Measurements from ENCODE around the gene RAB11A. TPM values are rescaled to one million over a fixed set of nuclear protein-coding genes. Genes with fewer than 3 reads are reported as not detected.

The RAB11A gene
- total RNA-seq, 1 donor from 2014 or later = 482 TPM

GRCh38 chr15:65856821-65857455 is 12.4 kb upstream of the RAB11A start:
- H3K27me3 Mint-ChIP-seq (ENCODE audit: insufficient read depth, low read depth) = peaks cover 7% of the 10 kb centered on the region
- H3K9me3 ChIP-seq (ENCODE audit: low read depth) = no peaks in the 10 kb centered on the region
- TF ChIP-seq CTCF (IDR thresholded peaks at IDR 0.05) = peak; percentile 94
- TF ChIP-seq EZH2phosphoT487 (IDR thresholded peaks at IDR 0.05) = no peak
- no peak for TF ChIP-seq EZH2 (IDR thresholded peaks at IDR 0.05)
- H3K4me2 ChIP-seq = no peak overlapping the region
- no peak overlapping the region for H2AFZ ChIP-seq (replicated peaks)
- H3K9me3 Mint-ChIP-seq = no peaks in the 10 kb centered on the region
- H3K9ac ChIP-seq = no peak overlapping the region
- H3K4me3 ChIP-seq = no peak overlapping the region
- H3K27ac Mint-ChIP-seq = no peak overlapping the region
- no peaks in the 10 kb centered on the region for H3K36me3 Mint-ChIP-seq
- DNase-seq (ENCODE audit: low spot score) = peak; percentile 81
- H3K79me2 ChIP-seq (ENCODE audit: low read depth) = no peaks in the 10 kb centered on the region
- H3K27ac ChIP-seq = no peak overlapping the region
- no peaks in the 10 kb centered on the region for H3K4me1 ChIP-seq
- H3K36me3 ChIP-seq = no peaks in the 10 kb centered on the region
- H3K4me1 Mint-ChIP-seq = no peaks in the 10 kb centered on the region
- no peaks in the 10 kb centered on the region for H3F3A ChIP-seq (ENCODE audit: low read depth)
- H3K27me3 ChIP-seq = no peaks in the 10 kb centered on the region
- no peak overlapping the region for H3K4me3 Mint-ChIP-seq
- no peaks in the 10 kb centered on the region for H4K20me1 ChIP-seq (ENCODE audit: low read depth)

GRCh38 chr15:65857718-65858402 is 11.4 kb upstream of the RAB11A start:
- Mint-ChIP-seq H3K36me3 (no peaks in the 10 kb centered on the region), H3K27me3 (ENCODE audit: insufficient read depth, low read depth) (peaks cover 7% of the 10 kb centered on the region), H3K9me3 (no peaks in the 10 kb centered on the region), H3K4me3 (no peak overlapping the region), H3K27ac (no peak overlapping the region), H3K4me1 (peaks cover 3% of the 10 kb centered on the region)
- Histone ChIP-seq H3K4me1 (no peaks in the 10 kb centered on the region), H3K79me2 (ENCODE audit: low read depth) (no peaks in the 10 kb centered on the region), H3K4me3 (no peak overlapping the region), H3K36me3 (no peaks in the 10 kb centered on the region), H3K9me3 (ENCODE audit: low read depth) (no peaks in the 10 kb centered on the region), H3K27me3 (no peaks in the 10 kb centered on the region), H2AFZ (replicated peaks) (peak overlapping the region; percentile 28), H4K20me1 (ENCODE audit: low read depth) (no peaks in the 10 kb centered on the region), H3K4me2 (no peak overlapping the region), H3K9ac (no peak overlapping the region), H3K27ac (no peak overlapping the region), H3F3A (ENCODE audit: low read depth) (no peaks in the 10 kb centered on the region)
- no peak for DNase-seq (ENCODE audit: low spot score)
- TF ChIP-seq EZH2phosphoT487 (IDR thresholded peaks at IDR 0.05) (no peak), CTCF (IDR thresholded peaks at IDR 0.05) (no peak), EZH2 (IDR thresholded peaks at IDR 0.05) (no peak)

GRCh38 chr15:65862682-65863081 is 6.6 kb upstream of the RAB11A start:
- H3K9me3 ChIP-seq (ENCODE audit: low read depth) = no peaks in the 10 kb centered on the region
- H3K4me3 ChIP-seq = no peak overlapping the region
- H3K27me3 Mint-ChIP-seq (ENCODE audit: insufficient read depth, low read depth) = peaks cover 4% of the 10 kb centered on the region
- H3K4me2 ChIP-seq = no peak overlapping the region
- H3K27ac Mint-ChIP-seq = no peak overlapping the region
- H3K36me3 Mint-ChIP-seq = no peaks in the 10 kb centered on the region
- H4K20me1 ChIP-seq (ENCODE audit: low read depth) = no peaks in the 10 kb centered on the region
- DNase-seq (ENCODE audit: low spot score) = peak; percentile 79
- peaks cover 3% of the 10 kb centered on the region for H3F3A ChIP-seq (ENCODE audit: low read depth)
- H3K27ac ChIP-seq = no peak overlapping the region
- peaks cover 3% of the 10 kb centered on the region for H3K4me1 Mint-ChIP-seq
- H3K9me3 Mint-ChIP-seq = no peaks in the 10 kb centered on the region
- H2AFZ ChIP-seq (replicated peaks) = peak overlapping the region; percentile 33
- no peaks in the 10 kb centered on the region for H3K4me1 ChIP-seq
- TF ChIP-seq EZH2 (IDR thresholded peaks at IDR 0.05) (no peak), CTCF (IDR thresholded peaks at IDR 0.05) (peak; percentile 66)
- H3K4me3 Mint-ChIP-seq = peak overlapping the region; percentile 27
- no peak overlapping the region for H3K9ac ChIP-seq
- H3K27me3 ChIP-seq = no peaks in the 10 kb centered on the region
- H3K79me2 ChIP-seq (ENCODE audit: low read depth) = no peaks in the 10 kb centered on the region
- H3K36me3 ChIP-seq = no peaks in the 10 kb centered on the region

All from neural progenitor cell (in vitro differentiated cells).